ENCODE results near the gene C9orf85. TPM values are rescaled to one million over a fixed set of nuclear protein-coding genes. Genes with fewer than 3 reads are reported as not detected.

C9orf85 gene
- total and polyA plus RNA-seq, 2 of the 8 experiments (the other 6 are each of a cell fraction or from before 2014, with no cell fraction given): 6.3 to 14.5 TPM

- no peaks in the 10 kb centered on the region for H4K20me1 ChIP-seq (replicated peaks in 1 of 2; ENCODE audit: control insufficient read depth in 1 of 2, insufficient read depth in 2 of 2, low read length in 2 of 2)
- DNase-seq (ENCODE audit: low read depth in 1 of 2, low spot score in 2 of 2) (peak in 1 of 2 experiments; percentile 49), FAIRE-seq (peak; percentile 96)
- peak overlapping the region; percentile 35 for H4K91ac ChIP-seq (replicated peaks; ENCODE audit: insufficient read length, low read length)
- H2BK120ac ChIP-seq (replicated peaks; ENCODE audit: low read depth, low read length): peak overlapping the region; percentile 18
- no peak overlapping the region for H4K8ac ChIP-seq (ENCODE audit: extremely low read depth, insufficient read depth, low read length)
- peak overlapping the region; percentile 46 to 58; a peak in 3 of 4 replicates for H3K4me2 ChIP-seq (ENCODE audit: insufficient read depth in 1 of 2, low read depth in 2 of 2, low read length in 2 of 2)
- no peak overlapping the region; a peak in 1 of 7 replicates for H3K9ac ChIP-seq (replicated peaks in 1 of 4; ENCODE audit: extremely low read depth in 1 of 4, low read depth in 3 of 4, low read length in 3 of 4)
- H3K9me3 ChIP-seq (ENCODE audit: insufficient read depth in 2 of 2, low read depth in 1 of 2, low read length in 1 of 2): peaks cover 12 to 17% of the 10 kb centered on the region in 2 experiments; a peak in 3 of 4 replicates
- peak overlapping the region; percentile 61 for H4K5ac ChIP-seq (ENCODE audit: insufficient read length, low read depth, low read length)
- H2BK5ac ChIP-seq (ENCODE audit: low read depth, low read length): peak overlapping the region; percentile 90
- peak overlapping the region; percentile 85; the same call in 1 of the 2 replicates for H3K18ac ChIP-seq (ENCODE audit: extremely low read depth, low read length)
- H3K4ac ChIP-seq (replicated peaks; ENCODE audit: insufficient read length, low read depth, low read length): no peak overlapping the region
- no peak overlapping the region for H3K56ac ChIP-seq (replicated peaks; ENCODE audit: insufficient read length, low read depth, low read length)
- H2AFZ ChIP-seq (ENCODE audit: low read length): no peak overlapping the region
- H3K14ac ChIP-seq (ENCODE audit: insufficient read length): no peak overlapping the region
- H3K79me1 ChIP-seq (ENCODE audit: low read depth, low read length): peaks cover 3% of the 10 kb centered on the region; the same call in 1 of the 2 replicates
- peak overlapping the region in 1 of 4 experiments; percentile 38; a peak in 1 of 8 replicates for H3K4me3 ChIP-seq (ENCODE audit: extremely low read depth in 1 of 4, insufficient read depth in 2 of 4, low read depth in 3 of 4, low read length in 4 of 4)
- CTCF ChIA-PET (ENCODE audit: partially characterized antibody): interaction anchor here (1.0 to 1.5 kb wide), 3 partner anchors 9 to 118 kb away, joined by 3 to 4 read pairs (median 3); no protein-coding TSS in a partner anchor
- peak overlapping the region; percentile 71; the same call in 1 of the 2 replicates for H2AK5ac ChIP-seq (ENCODE audit: low read depth, low read length)
- H2BK20ac ChIP-seq (ENCODE audit: low read length): peak overlapping the region; percentile 73
- H2BK15ac ChIP-seq (ENCODE audit: low read length): no peak overlapping the region
- H3K36me3 ChIP-seq (ENCODE audit: control insufficient read depth in 2 of 4, insufficient read depth in 4 of 4, low read length in 3 of 4): peaks cover 0 to 12% (median 5%) of the 10 kb centered on the region in 4 experiments; a peak in 3 of 8 replicates
- H2BK12ac ChIP-seq (ENCODE audit: low read depth, low read length): peak overlapping the region; percentile 45; the same call in 1 of the 2 replicates
- H3K27me3 ChIP-seq (replicated peaks in 1 of 4; ENCODE audit: control insufficient read depth in 3 of 4, extremely low read depth in 1 of 4, insufficient read depth in 3 of 4, low read length in 3 of 4): no peaks in the 10 kb centered on the region
- H3K4me1 ChIP-seq (replicated peaks in 1 of 4; ENCODE audit: control insufficient read depth in 3 of 4, insufficient read depth in 4 of 4, low read length in 3 of 4): peaks cover 4 to 14% (median 12%) of the 10 kb centered on the region in 4 experiments; a peak in 6 of 7 replicates
- H3K23me2 ChIP-seq (ENCODE audit: low read depth, low read length): no peaks in the 10 kb centered on the region
- H3K27ac ChIP-seq (ENCODE audit: low read depth, low read length): peak overlapping the region; percentile 76; the same call in 1 of the 2 replicates
- H3K79me2 ChIP-seq (ENCODE audit: control insufficient read depth in 1 of 2, insufficient read depth in 2 of 2, low read length in 2 of 2): peaks cover 8 to 75% of the 10 kb centered on the region in 2 experiments; a peak in 3 of 4 replicates
- POLR2A ChIA-PET (ENCODE audit: partially characterized antibody): interaction anchor here (0.7 to 5.5 kb wide), 20 partner anchors 10 to 103 kb away, joined by 3 to 73 read pairs (median 4); partner anchors contain the start of genes ABHD17B and C9orf85
- H3K23ac ChIP-seq (ENCODE audit: insufficient read length): no peak overlapping the region
- TF ChIP-seq TEAD4 (IDR thresholded peaks at IDR 0.05; ENCODE audit: low read depth, low read length) (0 out of 2 replicates have a peak, but pooled peaks have one; percentile 16), SIRT6 (IDR thresholded peaks at IDR 0.05; ENCODE audit: low read length) (no peak), MAFK (IDR thresholded peaks at IDR 0.05; ENCODE audit: low read depth, low read length) (0 out of 2 replicates have a peak, but pooled peaks have one; percentile 6), YY1 (IDR thresholded peaks at IDR 0.05; ENCODE audit: low read depth, low read length) (no peak), CREB1 (IDR thresholded peaks at IDR 0.05) (no peak), TAF1 (IDR thresholded peaks at IDR 0.05; ENCODE audit: low read depth, low read length) (no peak), KDM1A (IDR thresholded peaks at IDR 0.05; ENCODE audit: borderline replicate concordance, low read length) (peak; percentile 52; the same call in 1 of the 2 replicates), SP4 (IDR thresholded peaks at IDR 0.05; ENCODE audit: low read length) (no peak), NRF1 (IDR thresholded peaks at IDR 0.05; ENCODE audit: low read depth, low read length) (no peak), SRF (IDR thresholded peaks at IDR 0.05; ENCODE audit: low read depth, low read length) (peak; percentile 79), BACH1 (IDR thresholded peaks at IDR 0.05; ENCODE audit: low read length) (no peak)
- TF ChIP-seq, protein P1, sequence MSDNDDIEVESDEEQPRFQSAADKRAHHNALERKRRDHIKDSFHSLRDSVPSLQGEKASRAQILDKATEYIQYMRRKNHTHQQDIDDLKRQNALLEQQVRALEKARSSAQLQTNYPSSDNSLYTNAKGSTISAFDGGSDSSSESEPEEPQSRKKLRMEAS (IDR thresholded peaks at IDR 0.05): no peak
- TF ChIP-seq, protein P2, sequence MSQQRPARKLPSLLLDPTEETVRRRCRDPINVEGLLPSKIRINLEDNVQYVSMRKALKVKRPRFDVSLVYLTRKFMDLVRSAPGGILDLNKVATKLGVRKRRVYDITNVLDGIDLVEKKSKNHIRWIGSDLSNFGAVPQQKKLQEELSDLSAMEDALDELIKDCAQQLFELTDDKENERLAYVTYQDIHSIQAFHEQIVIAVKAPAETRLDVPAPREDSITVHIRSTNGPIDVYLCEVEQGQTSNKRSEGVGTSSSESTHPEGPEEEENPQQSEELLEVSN (IDR thresholded peaks at IDR 0.05): 0 out of 2 replicates have a peak, but pooled peaks have one; percentile 14
Observed at GRCh38 chr9:71921190-71921814, 9.9 kb downstream of the C9orf85 start.
